Measurements from ENCODE around the gene CHGA. TPM values are rescaled to one million over a fixed set of nuclear protein-coding genes. Genes with fewer than 3 reads are reported as not detected.

The CHGA gene
- total and polyA plus RNA-seq, 2 of the 13 experiments (the other 11 are each of a cell fraction or from before 2014, with no cell fraction given), result not detected

- TF ChIP-seq, protein P1, sequence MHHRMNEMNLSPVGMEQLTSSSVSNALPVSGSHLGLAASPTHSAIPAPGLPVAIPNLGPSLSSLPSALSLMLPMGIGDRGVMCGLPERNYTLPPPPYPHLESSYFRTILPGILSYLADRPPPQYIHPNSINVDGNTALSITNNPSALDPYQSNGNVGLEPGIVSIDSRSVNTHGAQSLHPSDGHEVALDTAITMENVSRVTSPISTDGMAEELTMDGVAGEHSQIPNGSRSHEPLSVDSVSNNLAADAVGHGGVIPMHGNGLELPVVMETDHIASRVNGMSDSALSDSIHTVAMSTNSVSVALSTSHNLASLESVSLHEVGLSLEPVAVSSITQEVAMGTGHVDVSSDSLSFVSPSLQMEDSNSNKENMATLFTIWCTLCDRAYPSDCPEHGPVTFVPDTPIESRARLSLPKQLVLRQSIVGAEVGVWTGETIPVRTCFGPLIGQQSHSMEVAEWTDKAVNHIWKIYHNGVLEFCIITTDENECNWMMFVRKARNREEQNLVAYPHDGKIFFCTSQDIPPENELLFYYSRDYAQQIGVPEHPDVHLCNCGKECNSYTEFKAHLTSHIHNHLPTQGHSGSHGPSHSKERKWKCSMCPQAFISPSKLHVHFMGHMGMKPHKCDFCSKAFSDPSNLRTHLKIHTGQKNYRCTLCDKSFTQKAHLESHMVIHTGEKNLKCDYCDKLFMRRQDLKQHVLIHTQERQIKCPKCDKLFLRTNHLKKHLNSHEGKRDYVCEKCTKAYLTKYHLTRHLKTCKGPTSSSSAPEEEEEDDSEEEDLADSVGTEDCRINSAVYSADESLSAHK (CRISPR knock-in tag; IDR thresholded peaks at IDR 0.05; ENCODE audit: borderline replicate concordance), result no peak
- no peak for TF ChIP-seq PHF20 (CRISPR knock-in tag; IDR thresholded peaks at IDR 0.05)
- TF ChIP-seq ZNF501 (CRISPR knock-in tag; IDR thresholded peaks at IDR 0.05), result no peak
- TF ChIP-seq, protein P2, sequence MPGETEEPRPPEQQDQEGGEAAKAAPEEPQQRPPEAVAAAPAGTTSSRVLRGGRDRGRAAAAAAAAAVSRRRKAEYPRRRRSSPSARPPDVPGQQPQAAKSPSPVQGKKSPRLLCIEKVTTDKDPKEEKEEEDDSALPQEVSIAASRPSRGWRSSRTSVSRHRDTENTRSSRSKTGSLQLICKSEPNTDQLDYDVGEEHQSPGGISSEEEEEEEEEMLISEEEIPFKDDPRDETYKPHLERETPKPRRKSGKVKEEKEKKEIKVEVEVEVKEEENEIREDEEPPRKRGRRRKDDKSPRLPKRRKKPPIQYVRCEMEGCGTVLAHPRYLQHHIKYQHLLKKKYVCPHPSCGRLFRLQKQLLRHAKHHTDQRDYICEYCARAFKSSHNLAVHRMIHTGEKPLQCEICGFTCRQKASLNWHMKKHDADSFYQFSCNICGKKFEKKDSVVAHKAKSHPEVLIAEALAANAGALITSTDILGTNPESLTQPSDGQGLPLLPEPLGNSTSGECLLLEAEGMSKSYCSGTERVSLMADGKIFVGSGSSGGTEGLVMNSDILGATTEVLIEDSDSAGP (CRISPR knock-in tag; IDR thresholded peaks at IDR 0.05; ENCODE audit: borderline replicate concordance), result no peak
- no peak for TF ChIP-seq THAP11 (CRISPR knock-in tag; IDR thresholded peaks at IDR 0.05)
- TF ChIP-seq PAX8 (CRISPR knock-in tag; IDR thresholded peaks at IDR 0.05; ENCODE audit: borderline replicate concordance), result no peak
- TF ChIP-seq ZNF564 (CRISPR knock-in tag; IDR thresholded peaks at IDR 0.05), result no peak
- no peak for TF ChIP-seq KLF15 (CRISPR knock-in tag; IDR thresholded peaks at IDR 0.05; ENCODE audit: borderline replicate concordance)
- no peak for TF ChIP-seq E2F1 (CRISPR knock-in tag; IDR thresholded peaks at IDR 0.05)
Measured at GRCh38 chr14:92954933-92955332, 32.0 kb downstream of the CHGA start (continued).
